Measurements from ENCODE around the gene CELF5.

The CELF5 gene

GRCh38 chr19:3295581-3295980 lies 71.1 kb downstream of the CELF5 start:
- no peak for DNase-seq

DNA sequence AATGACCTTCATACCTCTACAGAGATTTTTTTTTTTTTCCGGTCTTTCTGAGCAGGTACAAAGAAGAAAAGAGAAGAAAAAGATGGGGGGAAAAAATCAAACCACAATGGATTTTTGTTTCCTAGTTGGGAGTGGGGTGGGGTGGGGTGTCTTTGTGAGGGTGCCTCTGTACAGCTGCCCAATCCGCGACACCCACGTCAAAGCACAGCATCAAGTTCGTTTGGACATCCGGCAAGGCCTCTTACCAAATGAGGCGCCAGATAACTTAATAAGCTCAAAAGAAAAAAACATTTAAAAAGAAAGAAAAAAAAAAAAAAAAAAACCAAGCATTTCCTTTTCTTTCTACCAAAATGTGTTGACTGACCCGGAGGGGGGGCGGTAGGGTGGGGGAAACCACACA lies 71.6 kb downstream of the CELF5 start:
- no peak for DNase-seq

DNA sequence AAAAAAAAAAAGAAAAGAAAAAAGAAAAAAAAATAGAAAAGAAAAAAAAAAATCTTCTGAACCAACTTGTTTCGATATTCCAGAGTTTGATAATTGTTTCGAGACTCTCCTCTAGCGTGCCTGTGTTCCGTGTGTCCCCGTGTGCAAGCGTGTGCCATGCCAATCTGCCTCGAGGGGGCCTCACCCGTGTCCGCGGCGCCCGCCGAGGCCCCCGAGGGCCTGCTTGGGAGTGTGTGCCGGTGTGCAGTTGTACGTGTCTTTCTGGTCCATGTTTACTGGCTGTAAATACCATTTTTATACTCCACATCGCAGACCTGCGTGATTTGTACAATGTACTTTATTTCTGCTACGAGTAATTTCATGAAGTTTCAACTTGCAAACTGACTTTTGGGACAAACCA lies 72.0 kb downstream of the CELF5 start:
- DNase-seq, result no peak

DNA sequence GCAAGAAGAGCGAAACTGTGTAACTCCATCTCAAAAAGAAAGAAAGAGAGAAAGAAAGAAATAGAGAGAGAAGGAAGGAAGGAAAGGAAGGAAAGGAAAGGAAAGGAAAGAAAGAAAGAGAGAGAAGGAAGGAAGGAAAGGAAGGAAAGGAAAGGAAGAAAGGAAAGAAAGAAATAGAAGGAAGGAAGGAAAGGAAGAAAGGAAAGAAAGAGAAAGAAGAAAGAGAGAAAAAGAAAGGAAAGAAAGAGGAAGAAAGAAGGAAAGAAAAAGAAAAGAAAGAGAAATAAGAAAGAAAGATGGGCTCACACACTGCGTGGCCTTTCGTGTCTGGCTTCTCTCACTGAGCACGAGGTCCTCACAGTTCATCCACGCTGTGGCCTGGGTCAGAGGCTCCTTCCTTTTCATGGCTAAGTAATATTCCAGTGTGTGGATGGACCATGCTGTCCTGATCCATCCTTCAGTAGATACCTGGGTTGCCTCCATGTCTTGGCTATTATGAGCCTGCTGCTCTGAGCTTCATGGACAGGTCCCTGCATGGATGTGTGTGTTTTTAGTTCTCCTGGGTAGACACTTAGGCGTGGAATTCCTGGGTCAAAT lies 74.5 kb downstream of the CELF5 start:
- DNase-seq, result no peak

DNA sequence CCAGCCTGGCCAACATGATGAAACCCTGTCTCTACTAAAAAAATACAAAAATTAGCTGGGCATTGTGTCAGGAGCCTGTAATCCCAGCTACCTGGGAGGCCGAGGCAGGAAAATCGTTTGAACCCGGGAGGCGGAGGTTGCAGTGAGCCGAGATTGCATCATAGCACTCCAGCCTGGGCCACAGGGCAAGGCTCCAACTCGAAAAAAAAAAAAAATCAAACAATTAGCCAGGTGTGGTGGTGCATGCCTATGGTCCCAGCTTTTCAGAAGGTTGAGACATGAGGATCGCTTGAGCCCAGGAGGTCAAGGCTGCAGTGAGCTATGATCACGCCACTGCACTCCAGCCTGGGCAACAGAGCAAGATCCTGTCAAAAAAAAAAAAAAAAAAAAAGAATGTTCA lies 76.1 kb downstream of the CELF5 start:
- peak; percentile 29 for DNase-seq

- no peak for DNase-seq
Observed at GRCh38 chr19:3302755-3303154, 78.3 kb downstream of the CELF5 start.

GRCh38 chr19:3304871-3305423 lies 80.5 kb downstream of the CELF5 start:
- peak; percentile 52 for DNase-seq

- no peak for DNase-seq
Observed at GRCh38 chr19:3309724-3310123, 85.3 kb downstream of the CELF5 start.

DNA sequence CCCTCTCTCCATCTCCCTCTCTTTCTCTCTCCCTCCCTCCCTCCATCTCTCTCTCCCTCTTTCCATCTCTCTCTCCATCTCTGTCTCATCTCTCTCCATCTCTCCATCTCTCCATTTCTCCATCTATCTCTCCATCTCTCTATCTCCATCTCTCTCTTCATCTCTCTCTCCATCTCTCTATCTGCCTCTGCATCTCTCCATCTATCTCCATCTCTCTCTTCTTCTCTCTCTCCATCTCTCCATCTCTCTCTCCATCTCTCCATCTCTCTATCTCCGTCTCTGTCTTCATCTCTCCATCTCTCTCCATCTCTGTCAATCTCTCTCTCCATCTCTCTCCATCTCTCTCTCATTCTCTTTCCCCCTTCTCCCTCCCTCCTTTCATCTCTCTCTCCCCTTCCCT lies 85.8 kb downstream of the CELF5 start:
- no peak for DNase-seq

DNA sequence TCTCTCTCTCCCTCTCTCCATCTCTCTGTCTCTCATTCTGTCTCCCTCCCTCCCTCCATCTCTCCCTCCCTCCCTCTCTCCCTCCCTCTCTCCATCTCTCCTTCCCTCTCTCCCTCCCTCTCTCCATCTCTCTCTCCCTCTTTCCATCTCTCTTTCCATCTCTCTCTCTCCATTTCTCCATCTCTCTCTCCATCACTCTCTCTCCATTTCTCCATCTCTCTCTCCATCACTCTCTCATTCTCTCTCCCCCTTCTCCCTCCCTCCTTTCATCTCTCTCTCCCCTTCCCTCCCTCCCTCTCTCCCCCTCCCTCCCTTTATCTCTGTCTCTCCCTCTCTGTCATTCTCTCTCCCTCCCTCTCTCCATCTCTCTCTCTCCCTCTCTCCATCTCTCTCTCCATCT lies 86.2 kb downstream of the CELF5 start:
- no peak for DNase-seq

DNA sequence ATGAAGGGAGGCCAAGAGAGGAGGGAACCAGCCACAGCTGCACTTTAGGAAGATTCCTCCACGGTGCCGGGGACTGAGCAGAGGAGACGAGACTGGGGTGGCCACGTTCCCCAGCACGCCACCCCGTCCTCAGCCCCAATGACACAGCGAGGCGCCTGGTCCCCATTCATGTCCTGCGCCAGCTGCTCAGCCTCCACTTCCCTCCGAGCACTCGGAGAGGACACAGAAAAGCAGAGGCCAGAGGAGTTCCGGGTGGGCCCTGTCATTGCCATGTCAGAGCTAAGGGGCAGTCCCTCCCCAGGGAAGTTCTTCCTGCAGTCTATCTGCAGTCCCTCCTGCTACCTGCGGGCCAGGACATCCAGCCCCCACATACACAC lies 88.7 kb downstream of the CELF5 start:
- no peak for DNase-seq

GRCh38 chr19:3314962-3315675 lies 90.7 kb downstream of the CELF5 start:
- DNase-seq, result no peak

DNA sequence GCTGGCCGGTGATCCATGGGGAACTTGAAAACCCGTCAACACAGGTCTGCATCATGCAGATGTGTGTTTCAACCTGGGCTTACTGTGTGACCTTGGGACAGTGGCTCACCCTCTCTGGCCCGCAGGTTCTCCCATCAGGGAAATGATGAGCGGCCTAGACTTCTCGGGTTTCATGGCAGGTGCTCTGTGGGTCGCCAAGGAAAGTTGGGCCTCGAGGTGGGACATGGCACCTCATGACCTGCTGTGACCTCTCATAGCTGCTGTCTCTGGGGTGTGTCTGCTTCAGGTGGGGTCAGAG lies 91.2 kb downstream of the CELF5 start:
- DNase-seq, result no peak

- no peak for DNase-seq
Observed at GRCh38 chr19:3316132-3316648, 91.7 kb downstream of the CELF5 start.

DNA sequence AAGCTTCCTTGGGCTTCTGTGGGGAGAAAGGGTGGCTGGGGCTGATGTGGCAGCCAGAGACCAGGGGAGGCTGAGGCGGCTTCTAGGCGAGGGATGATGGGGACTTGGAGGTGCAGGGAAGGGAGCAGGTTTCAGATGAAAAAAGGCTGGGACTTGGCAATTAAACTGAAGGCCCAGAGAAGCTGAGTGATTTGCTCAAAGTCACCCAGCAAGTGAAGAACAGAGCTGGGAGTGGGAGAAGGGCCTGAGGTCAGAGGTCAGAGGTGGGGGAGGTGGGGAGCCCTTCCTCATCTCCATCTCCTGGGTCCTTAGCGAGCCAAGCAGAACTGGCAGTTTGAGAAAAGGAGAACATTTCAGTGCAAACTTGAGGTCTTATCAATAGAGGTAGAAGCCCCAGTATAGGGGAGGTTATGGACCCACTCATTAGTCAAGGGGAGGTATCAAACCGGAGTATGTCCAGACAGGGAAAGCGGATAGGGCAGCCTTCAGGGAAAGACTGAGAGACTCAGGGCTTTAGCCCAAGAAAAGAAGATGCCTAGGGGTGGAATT lies 92.3 kb downstream of the CELF5 start:
- DNase-seq, result no peak

DNA sequence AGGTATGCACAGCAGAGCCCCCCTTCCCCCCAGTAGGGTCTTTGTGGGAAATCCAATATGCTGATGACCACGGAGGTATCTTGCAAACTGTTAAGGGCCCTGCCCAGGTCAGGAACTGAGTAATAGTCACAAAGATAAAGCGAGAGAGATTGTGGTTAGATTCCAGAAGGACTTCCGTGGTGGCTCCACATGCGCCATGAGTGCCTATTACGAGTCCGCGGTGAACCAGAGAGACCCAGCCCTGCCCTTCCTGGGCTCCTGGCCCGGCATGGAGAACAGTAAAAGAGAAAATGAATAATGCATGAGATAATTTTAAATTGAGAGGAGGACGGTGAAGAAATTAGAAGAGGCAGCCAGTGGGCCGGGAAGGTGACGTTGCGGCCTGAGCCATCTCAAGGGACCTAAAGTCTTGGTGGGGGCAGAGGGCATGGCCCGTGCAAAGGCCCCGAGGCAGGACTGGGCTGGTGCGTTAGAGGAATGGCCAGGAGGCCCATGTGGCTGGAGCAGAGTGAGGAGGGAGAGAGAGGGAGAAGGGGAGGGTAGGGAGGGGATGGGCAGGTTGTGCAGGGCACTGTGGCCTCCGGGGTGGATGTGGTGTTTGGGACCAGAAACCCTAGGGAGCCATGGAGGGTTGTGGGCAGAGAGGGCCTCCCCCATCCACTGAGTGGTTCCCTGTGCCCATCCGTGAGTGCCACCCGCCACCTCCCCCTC lies 95.3 kb downstream of the CELF5 start:
- DNase-seq, result no peak

- DNase-seq, result no peak
Observed at GRCh38 chr19:3320354-3320670, 95.9 kb downstream of the CELF5 start.

- no peak for DNase-seq
Observed at GRCh38 chr19:3320853-3321252, 96.4 kb downstream of the CELF5 start.

DNA sequence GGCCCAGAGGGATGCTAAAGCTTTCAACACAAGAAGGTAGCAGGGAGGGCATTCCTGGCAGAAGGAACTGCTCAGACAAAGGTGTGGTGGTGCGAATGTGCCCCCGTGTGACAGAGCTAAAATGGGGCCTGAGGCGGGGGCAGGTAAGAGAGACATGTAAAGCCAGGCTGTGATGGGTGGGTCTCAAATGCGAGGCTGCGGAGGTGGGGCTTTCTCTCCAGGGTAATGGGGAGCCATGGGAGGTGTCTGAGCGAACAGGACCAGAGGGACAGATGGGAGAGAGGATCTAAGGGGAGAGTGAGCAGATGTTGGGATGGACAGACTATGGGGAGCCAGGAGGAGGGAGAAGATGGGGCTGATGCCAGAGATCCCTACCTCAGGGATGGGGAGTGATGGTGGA lies 97.2 kb downstream of the CELF5 start:
- DNase-seq, result no peak

DNA sequence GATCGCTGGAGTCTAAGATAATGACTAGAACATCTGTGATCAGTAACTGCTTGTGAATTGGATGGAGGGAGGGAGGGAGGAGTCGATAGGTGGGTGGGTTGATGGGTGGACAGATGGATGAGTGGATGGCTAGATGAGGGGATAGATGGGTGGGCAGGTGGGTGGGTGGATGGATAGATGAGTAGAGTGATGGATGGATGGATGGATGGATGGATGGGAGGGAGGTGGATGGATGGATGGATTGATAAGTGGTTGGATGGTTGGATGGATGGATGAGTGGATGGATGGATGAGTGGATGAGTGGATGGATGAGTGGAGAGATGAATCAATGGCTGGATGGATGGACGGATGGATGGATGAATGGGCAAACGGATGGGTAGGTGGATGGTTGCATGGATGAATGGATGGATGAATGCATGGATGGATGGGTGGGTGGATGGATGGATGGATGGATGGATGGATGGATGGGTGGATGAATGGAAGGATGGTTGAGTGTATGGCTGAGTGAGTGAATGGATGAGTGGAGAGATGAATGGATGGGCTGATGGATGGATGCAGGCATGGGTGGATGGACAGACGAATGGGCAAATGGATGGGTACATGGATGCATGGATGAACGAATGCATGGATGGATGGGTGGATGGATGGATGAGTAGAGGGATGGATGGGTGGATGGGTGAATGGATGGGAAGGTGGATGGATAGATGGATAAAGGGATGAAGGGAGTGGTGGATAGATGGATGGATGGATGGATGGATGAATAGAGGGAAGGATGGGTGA lies 97.9 kb downstream of the CELF5 start:
- DNase-seq, result no peak

DNA sequence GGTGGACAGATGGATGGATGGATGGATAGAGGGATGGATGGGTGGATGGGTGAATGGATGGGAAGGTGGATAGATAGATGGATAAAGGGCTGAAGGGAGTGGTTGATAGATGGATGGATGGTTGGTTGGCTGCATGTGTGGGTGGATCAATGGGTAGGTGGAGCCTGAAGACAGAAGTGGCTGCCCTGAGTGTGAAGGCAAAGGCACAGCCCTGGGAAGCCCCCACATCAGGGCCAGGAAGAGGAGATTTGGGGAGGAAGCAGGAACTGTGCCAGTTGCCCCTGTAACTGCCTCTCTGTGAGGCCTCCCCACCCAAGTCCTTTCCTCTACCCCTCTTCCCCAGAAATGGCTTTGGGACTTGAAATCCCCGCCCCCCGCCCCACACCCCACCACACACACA lies 98.6 kb downstream of the CELF5 start:
- no peak for DNase-seq

GRCh38 chr19:3323658-3324057 lies 99.2 kb downstream of the CELF5 start:
- no peak for DNase-seq

DNA sequence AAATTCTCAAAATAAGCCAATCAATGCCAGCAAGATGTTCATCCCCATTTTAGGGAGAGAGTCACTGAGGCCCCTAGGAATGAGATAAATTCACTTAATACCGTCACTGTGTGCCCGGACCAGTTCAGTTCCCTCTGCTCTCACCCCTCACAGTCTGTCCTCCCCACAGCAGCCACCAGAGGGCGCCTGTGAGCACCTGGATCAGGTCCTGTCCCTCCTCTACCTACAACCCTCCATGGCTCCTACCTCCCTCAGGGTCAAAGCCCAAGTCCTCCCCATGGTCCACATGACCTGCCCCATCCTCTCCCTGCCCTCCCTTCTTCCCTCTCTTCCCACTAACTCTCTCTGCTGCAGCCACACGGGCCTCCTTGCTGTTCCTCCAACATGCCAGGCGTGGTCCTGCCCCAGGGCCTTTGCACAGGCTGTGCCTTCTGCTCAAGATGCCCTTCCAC lies 100.0 kb downstream of the CELF5 start:
- peak; percentile 12 for DNase-seq

Measured in NCI-H1105 treated with DMSO at 0.1 percent for 48 hours (cell line).